Immature natural killer cell (primary cell): ENCODE data around the gene NDUFB3. TPM values are rescaled to one million over a fixed set of nuclear protein-coding genes. Genes with fewer than 3 reads are reported as not detected.
"Not testable (repeated sequence)": the region's sequence is repeated elsewhere in the genome, so short reads cannot be mapped to it uniquely, and the experiment has no call there.

Source experiments
- DNase-seq, 3 donors: peaks; one replicate each; pipeline ENCODE4 v3.0.0; 2022; ENCODE audit warnings: mixed read lengths in 1 of 3
- H3K27ac Mint-ChIP-seq, 6 donors: one replicate each; pipeline ENCODE4 v1.8.0; 2020; ENCODE audit warnings: mixed read lengths in 6 of 6, mild to moderate bottlenecking in 5 of 6, inconsistent platforms in 4 of 6, moderate library complexity in 3 of 6
- H3K27me3 Mint-ChIP-seq, 3 donors: one replicate each; pipeline ENCODE4 v1.8.0; 2020 to 2021; ENCODE audit warnings: low read depth in 3 of 3, mild to moderate bottlenecking in 3 of 3, mixed read lengths in 3 of 3, moderate library complexity in 3 of 3, inconsistent platforms in 1 of 3
- H3K36me3 Mint-ChIP-seq, 3 donors: one replicate each; pipeline ENCODE4 v1.8.0; 2020; ENCODE audit warnings: mixed read lengths in 3 of 3, inconsistent platforms in 2 of 3, mild to moderate bottlenecking in 2 of 3
- H3K4me1 Mint-ChIP-seq, 2 donors: one replicate each; pipeline ENCODE4 v1.8.0; 2020; ENCODE audit warnings: inconsistent platforms in 2 of 2, mild to moderate bottlenecking in 2 of 2, mixed read lengths in 2 of 2, moderate library complexity in 1 of 2
- H3K4me3 Mint-ChIP-seq, 5 donors: one replicate each; pipeline ENCODE4 v1.8.0; 2020; ENCODE audit warnings: mild to moderate bottlenecking in 5 of 5, mixed read lengths in 5 of 5, inconsistent platforms in 3 of 5, moderate library complexity in 3 of 5
- H3K9me3 Mint-ChIP-seq, 6 donors: one replicate each; pipeline ENCODE4 v1.8.0; 2020; ENCODE audit warnings: mild to moderate bottlenecking in 6 of 6, mixed read lengths in 6 of 6, inconsistent platforms in 4 of 6, moderate library complexity in 3 of 6
- polyA plus RNA-seq, 3 donors: library from polyadenylated mRNA; unstranded; fragments of 300-500 nt; fragmentation: Illumina TruSeq; gene quantifications; one replicate each; pipeline ENCODE4 v1.2.3, GENCODE V29; 2021

NDUFB3 gene
- polyA plus RNA-seq, 3 donors from 2014 or later, result 211 to 234 (median 225) TPM

DNA sequence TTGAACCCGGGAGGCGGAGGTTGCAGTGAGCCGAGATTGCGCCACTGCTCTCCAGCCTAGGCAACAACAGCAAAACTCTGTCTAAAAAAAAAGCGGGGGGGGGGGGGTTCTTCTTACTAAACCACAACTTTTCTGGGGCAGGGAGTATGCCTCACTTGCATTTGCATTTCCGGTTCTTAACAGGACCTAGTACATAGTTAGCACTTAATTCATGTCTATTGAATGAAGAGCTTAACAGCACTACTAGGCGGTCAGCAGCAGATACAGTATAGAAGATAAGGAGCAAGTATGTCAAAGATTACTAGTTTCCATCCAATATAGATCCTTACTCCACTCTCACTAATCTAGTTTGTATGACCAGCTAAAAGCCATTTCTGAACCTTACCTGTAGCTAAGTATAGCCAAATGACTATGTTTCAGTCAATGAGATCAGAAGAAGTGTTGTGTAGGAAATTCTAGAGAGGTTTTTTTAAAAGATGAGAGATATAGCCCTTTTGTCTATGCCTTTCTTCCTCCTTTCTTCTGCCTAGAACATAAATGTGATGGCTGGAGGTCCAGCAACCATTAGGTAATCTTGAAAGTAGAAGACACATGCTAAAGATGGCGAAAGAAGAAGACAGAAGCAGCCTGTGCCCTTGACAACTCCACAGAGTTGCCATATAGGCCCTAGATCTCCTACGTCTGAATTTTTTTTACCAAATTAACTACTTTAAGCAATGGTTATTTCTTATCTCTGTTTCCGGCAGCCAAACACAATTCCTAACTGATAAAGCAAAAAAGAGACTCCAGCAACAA, 11.6 kb upstream of the NDUFB3 start:
- peaks cover 45 to 62% of the 10 kb centered on the region in 2 donors for H3K4me1 Mint-ChIP-seq
- H3K4me3 Mint-ChIP-seq, result peak overlapping the region in 1 of 5 donors; percentile 3
- H3K27me3 Mint-ChIP-seq, result peaks cover 0 to 2% (median 0%) of the 10 kb centered on the region in 3 donors
- peak in 1 of 3 donors; percentile 19 for DNase-seq
- no peaks in the 10 kb centered on the region for H3K9me3 Mint-ChIP-seq
- H3K36me3 Mint-ChIP-seq, result peaks cover 0 to 6% (median 0%) of the 10 kb centered on the region in 3 donors
- peak overlapping the region; percentile 26 to 70 (median 36) for H3K27ac Mint-ChIP-seq

DNA sequence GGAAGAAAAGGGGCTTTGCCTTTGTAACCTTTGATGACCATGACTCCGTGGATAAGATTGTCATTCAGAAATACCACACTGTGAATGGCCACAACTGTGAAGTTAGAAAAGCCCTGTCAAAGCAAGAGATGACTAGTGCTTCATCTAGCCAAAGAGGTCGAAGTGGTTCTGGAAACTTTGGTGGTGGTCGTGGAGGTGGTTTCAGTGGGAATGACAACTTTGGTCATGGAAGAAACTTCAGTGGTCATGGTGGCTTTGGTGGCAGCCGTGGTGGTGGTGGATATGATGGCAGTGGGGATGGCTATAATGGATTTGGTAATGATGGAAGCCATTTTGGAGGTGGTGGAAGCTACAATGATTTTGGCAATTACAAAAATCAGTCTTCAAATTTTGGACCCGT, 8.3 kb upstream of the NDUFB3 start:
- not testable (repeated sequence) for DNase-seq, H3K36me3 Mint-ChIP-seq, H3K4me3 Mint-ChIP-seq, H3K27me3 Mint-ChIP-seq, H3K9me3 Mint-ChIP-seq
- Mint-ChIP-seq H3K27ac (peak overlapping the region; percentile 54 to 90 (median 74)), H3K4me1 (peaks cover 51 to 73% of the 10 kb centered on the region in 2 donors)

DNA sequence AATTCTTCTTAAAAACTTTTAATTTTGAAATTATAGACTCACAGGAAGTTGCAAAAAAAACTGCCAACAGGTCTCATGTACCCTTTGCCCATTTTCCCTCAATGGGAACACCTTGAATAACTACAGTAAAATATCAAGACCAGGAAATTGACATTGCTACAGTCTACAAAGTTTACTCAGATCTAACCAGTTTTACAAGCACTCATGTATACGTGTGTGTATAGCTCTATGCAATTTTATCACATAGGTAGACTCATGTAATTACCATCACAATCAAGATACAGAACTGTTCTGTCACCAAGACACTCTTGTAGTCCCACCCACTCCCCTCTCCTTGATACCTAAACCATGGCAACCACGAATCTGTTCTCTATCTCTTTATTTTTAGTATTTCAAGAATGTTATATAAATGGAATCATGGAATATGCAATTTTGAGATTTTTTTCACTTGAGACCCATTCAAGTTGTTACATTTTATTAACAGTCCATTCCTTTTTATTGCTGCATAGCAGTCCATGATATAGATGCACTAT, 6.9 kb upstream of the NDUFB3 start:
- no peaks in the 10 kb centered on the region for H3K9me3 Mint-ChIP-seq
- H3K27ac Mint-ChIP-seq, result peak overlapping the region in 3 of 6 donors; percentile 34 to 74 (median 64)
- no peak for DNase-seq
- no peak overlapping the region for H3K4me3 Mint-ChIP-seq
- H3K36me3 Mint-ChIP-seq, result peaks cover 0 to 6% (median 0%) of the 10 kb centered on the region in 3 donors
- peaks cover 49 to 72% of the 10 kb centered on the region in 2 donors for H3K4me1 Mint-ChIP-seq
- peaks cover 2 to 5% (median 3%) of the 10 kb centered on the region in 3 donors for H3K27me3 Mint-ChIP-seq

DNA sequence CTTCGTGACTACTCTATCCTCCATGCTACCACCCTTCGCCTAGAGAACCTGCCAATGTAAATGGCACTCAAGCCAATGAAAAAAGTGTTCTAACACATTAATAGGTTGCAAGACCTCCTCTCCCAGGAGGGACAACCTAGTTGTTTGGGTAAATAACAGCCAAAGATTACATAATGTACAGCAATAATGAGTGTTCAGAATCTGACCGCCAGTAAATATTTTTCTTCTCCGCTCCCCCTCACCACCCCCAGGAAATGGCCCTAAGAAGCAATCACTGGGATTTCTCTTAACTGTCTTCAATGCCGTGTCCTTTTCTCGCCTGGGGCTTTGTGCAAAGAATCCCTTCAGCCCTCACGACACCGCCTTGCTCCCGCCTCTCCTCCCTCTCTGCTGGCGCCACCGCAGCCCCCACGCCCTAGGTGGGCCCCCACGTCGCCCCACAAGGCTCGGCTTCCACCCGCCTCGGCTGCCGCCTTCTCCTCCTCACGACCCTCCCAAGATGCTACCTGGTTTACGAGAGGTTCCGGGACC, 788 bp upstream of the NDUFB3 start:
- Mint-ChIP-seq H3K4me3 (peak overlapping the region; percentile 90 to 99 (median 98)), H3K36me3 (no peaks in the 10 kb centered on the region), H3K4me1 (peaks cover 49 to 70% of the 10 kb centered on the region in 2 donors), H3K9me3 (no peaks in the 10 kb centered on the region), H3K27me3 (peaks cover 7 to 13% (median 12%) of the 10 kb centered on the region in 3 donors), H3K27ac (peak overlapping the region; percentile 93 to 99 (median 98))
- no peak for DNase-seq

DNA sequence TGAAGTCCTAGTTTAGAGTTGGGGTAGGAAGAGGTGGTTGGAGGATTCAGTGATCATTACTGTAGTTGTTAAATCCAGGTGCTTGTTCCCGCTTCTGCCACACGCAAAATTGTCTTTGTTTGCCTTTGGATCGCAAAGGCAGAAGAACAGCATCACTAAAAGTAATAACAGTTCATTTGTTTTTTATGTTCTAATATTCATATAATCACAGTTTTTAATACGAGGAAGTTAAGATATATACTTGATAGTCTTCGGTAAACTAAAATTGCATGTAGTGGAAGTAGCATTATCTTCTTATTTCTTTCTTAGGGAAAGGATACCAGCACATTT, 365 bp downstream of the NDUFB3 start:
- no peaks in the 10 kb centered on the region for H3K36me3 Mint-ChIP-seq
- peaks cover 46 to 58% of the 10 kb centered on the region in 2 donors for H3K4me1 Mint-ChIP-seq
- no peaks in the 10 kb centered on the region for H3K9me3 Mint-ChIP-seq
- peak overlapping the region; percentile 90 to 99 (median 98) for H3K4me3 Mint-ChIP-seq
- H3K27me3 Mint-ChIP-seq, result peaks cover 7 to 13% (median 12%) of the 10 kb centered on the region in 3 donors
- DNase-seq, result no peak
- H3K27ac Mint-ChIP-seq, result peak overlapping the region; percentile 93 to 99 (median 98)

GRCh38 chr2:201073071-201073470, 1.3 kb downstream of the NDUFB3 start:
- no peaks in the 10 kb centered on the region for H3K36me3 Mint-ChIP-seq
- peaks cover 44 to 53% of the 10 kb centered on the region in 2 donors for H3K4me1 Mint-ChIP-seq
- peaks cover 7 to 13% (median 12%) of the 10 kb centered on the region in 3 donors for H3K27me3 Mint-ChIP-seq
- peak overlapping the region in 4 of 6 donors; percentile 23 to 74 (median 45) for H3K27ac Mint-ChIP-seq
- no peaks in the 10 kb centered on the region for H3K9me3 Mint-ChIP-seq
- no peak for DNase-seq
- peak overlapping the region; percentile 34 to 74 (median 63) for H3K4me3 Mint-ChIP-seq

DNA sequence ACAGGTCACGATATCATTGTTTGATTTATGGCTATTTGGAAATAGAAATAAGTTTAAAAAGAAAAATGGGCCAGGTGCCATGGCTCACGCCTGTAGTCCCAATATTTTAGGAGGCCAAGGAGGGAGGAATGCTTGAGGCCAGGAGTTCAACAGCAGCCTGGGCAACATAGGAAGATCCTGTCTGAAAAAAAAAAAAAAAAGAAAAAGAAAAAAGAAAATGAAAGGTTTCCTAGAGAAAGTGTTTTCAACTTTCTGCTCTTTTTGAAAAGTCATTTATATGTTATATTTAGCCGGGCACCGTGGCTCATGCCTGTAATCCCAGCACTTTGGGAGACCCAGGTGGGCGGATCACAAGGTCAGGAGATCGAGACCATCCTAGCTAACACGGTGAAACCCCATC, 3.2 kb downstream of the NDUFB3 start:
- Mint-ChIP-seq H3K4me1 (peaks cover 31 to 37% of the 10 kb centered on the region in 2 donors), H3K27ac (peak overlapping the region in 2 of 6 donors; percentile 35 to 50), H3K27me3 (peaks cover 5 to 11% (median 10%) of the 10 kb centered on the region in 3 donors), H3K4me3 (no peak overlapping the region), H3K9me3 (no peaks in the 10 kb centered on the region), H3K36me3 (peaks cover 0 to 3% (median under 1%) of the 10 kb centered on the region in 3 donors)
- no peak for DNase-seq

- H3K27me3 Mint-ChIP-seq, result no peaks in the 10 kb centered on the region
- no peak for DNase-seq
- peaks cover 7 to 23% (median 8%) of the 10 kb centered on the region in 3 donors for H3K36me3 Mint-ChIP-seq
- H3K27ac Mint-ChIP-seq, result peak overlapping the region in 2 of 6 donors; percentile 2 to 20
- no peak overlapping the region for H3K4me3 Mint-ChIP-seq
- H3K9me3 Mint-ChIP-seq, result no peaks in the 10 kb centered on the region
- no peaks in the 10 kb centered on the region for H3K4me1 Mint-ChIP-seq
These were observed 13.1 kb downstream of the NDUFB3 start for GRCh38 chr2:201084863-201085262.

- Mint-ChIP-seq H3K36me3 (peaks cover 3 to 13% (median 10%) of the 10 kb centered on the region in 3 donors), H3K27ac (no peak overlapping the region), H3K4me1 (no peaks in the 10 kb centered on the region), H3K27me3 (no peaks in the 10 kb centered on the region), H3K4me3 (no peak overlapping the region), H3K9me3 (no peaks in the 10 kb centered on the region)
- no peak for DNase-seq
These were observed 18.8 kb downstream of the NDUFB3 start for GRCh38 chr2:201090574-201090973.

DNA sequence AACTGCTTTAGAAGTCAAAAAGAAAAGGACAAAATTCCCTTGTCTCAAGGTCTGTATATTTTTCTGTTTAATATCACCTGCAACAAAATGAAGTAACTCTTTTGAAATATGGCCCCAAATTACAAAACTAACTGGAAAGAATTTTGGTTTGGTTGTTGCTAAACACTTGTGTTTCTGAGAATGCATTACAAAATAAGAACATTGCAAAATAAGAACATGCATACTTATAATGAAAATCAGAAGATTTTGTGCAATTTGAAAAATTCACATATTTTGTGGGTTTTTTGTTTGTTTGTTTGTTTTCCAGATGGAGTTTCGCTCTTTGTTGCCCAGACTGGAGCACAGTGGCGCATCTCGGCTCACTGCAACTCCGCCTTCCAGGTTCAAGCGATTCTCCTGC, 21.8 kb downstream of the NDUFB3 start:
- H3K27me3 Mint-ChIP-seq, result peaks cover 0 to 2% (median 1%) of the 10 kb centered on the region in 3 donors
- H3K9me3 Mint-ChIP-seq, result no peaks in the 10 kb centered on the region
- no peak overlapping the region for H3K4me3 Mint-ChIP-seq
- no peaks in the 10 kb centered on the region for H3K4me1 Mint-ChIP-seq
- H3K36me3 Mint-ChIP-seq, result peaks cover 3 to 13% (median 3%) of the 10 kb centered on the region in 3 donors
- peak overlapping the region in 1 of 6 donors; percentile 47 for H3K27ac Mint-ChIP-seq
- DNase-seq, result no peak

DNA sequence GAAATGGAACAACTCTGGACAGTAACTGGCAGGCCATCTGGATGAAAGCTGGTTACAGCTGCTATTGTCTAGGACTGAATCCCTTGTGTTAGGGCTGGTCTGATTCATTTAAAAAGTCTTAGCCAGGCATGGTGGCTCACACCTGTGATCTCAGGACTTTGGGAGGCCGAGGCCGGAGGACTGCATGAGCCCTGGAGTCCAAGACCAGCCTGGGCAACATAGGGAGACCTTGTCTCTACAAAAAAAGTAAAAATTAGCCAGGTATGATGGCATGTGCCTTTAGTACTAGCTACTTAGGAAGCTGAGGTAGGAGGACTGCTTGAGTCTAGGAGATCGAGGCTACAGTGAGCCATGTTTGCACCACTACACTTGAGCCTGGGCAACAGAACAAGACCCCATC, 28.7 kb downstream of the NDUFB3 start:
- H3K27me3 Mint-ChIP-seq, result peaks cover 0 to 2% (median 1%) of the 10 kb centered on the region in 3 donors
- H3K27ac Mint-ChIP-seq, result no peak overlapping the region
- no peaks in the 10 kb centered on the region for H3K36me3 Mint-ChIP-seq
- no peak for DNase-seq
- no peaks in the 10 kb centered on the region for H3K4me1 Mint-ChIP-seq
- H3K9me3 Mint-ChIP-seq, result no peaks in the 10 kb centered on the region
- no peak overlapping the region for H3K4me3 Mint-ChIP-seq

DNA sequence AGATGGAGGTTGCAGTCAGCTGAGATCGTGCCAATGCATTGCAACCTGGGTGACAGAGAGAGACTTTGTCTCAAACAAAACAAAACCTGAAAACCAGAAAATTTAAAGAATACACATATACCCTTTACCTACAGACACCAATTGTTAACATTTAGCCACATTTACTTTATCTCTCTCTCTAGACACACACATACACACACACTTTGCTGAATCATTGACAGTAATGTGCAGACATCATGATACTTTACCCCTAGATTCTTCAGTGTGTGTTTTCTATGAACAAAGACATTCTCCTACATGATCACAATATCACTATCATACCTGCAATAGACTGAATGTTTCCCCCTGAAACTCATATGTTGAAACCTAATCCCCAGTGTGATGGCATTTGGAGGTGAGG, 34.0 kb downstream of the NDUFB3 start:
- Mint-ChIP-seq H3K9me3 (no peaks in the 10 kb centered on the region), H3K36me3 (peaks cover 5 to 13% (median 13%) of the 10 kb centered on the region in 3 donors), H3K4me1 (no peaks in the 10 kb centered on the region), H3K27ac (peak overlapping the region in 1 of 6 donors; percentile 42), H3K27me3 (no peaks in the 10 kb centered on the region), H3K4me3 (no peak overlapping the region)
- no peak for DNase-seq

- no peak for DNase-seq
- Mint-ChIP-seq H3K4me3 (no peak overlapping the region), H3K36me3 (peaks cover 5 to 13% (median 13%) of the 10 kb centered on the region in 3 donors), H3K9me3 (no peaks in the 10 kb centered on the region), H3K27ac (peak overlapping the region in 1 of 6 donors; percentile 54), H3K27me3 (no peaks in the 10 kb centered on the region), H3K4me1 (no peaks in the 10 kb centered on the region)
These were observed 35.8 kb downstream of the NDUFB3 start for GRCh38 chr2:201107624-201108023.

- Mint-ChIP-seq H3K27me3 (no peaks in the 10 kb centered on the region), H3K4me1 (peaks cover under 1 to 2% of the 10 kb centered on the region in 2 donors), H3K36me3 (peaks cover 5 to 13% (median 13%) of the 10 kb centered on the region in 3 donors), H3K27ac (no peak overlapping the region), H3K9me3 (no peaks in the 10 kb centered on the region), H3K4me3 (no peak overlapping the region)
- DNase-seq, result no peak
These were observed 36.5 kb downstream of the NDUFB3 start for GRCh38 chr2:201108341-201108740.
